Epidermal melanocyte (primary cell): ENCODE data around the gene ADGRB3.

Experiments
- DNase-seq: peaks from one replicate; pipeline ENCODE4 v3.0.0; 2011; ENCODE audit warnings: low spot score; ENCODE audit not compliant: insufficient read length

ADGRB3 gene

GRCh38 chr6:69314001-69314400 is 678.9 kb downstream of the ADGRB3 start:
- DNase-seq: no peak

GRCh38 chr6:69314531-69314930 is 679.4 kb downstream of the ADGRB3 start:
- DNase-seq: no peak

GRCh38 chr6:69331886-69332285 is 696.8 kb downstream of the ADGRB3 start:
- DNase-seq: no peak

- DNase-seq: no peak
These were observed 702.2 kb downstream of the ADGRB3 start for GRCh38 chr6:69337311-69337710.

- DNase-seq: no peak
These were observed 703.5 kb downstream of the ADGRB3 start for GRCh38 chr6:69338431-69339162.

GRCh38 chr6:69339163-69339550 is 704.1 kb downstream of the ADGRB3 start:
- DNase-seq: no peak

- no peak for DNase-seq
These were observed 705.1 kb downstream of the ADGRB3 start for GRCh38 chr6:69340196-69340595.

GRCh38 chr6:69343851-69344250 is 708.8 kb downstream of the ADGRB3 start:
- DNase-seq: no peak

GRCh38 chr6:69349771-69350170 is 714.7 kb downstream of the ADGRB3 start:
- DNase-seq: no peak

GRCh38 chr6:69362209-69362608 is 727.1 kb downstream of the ADGRB3 start:
- no peak for DNase-seq

GRCh38 chr6:69366831-69367230 is 731.7 kb downstream of the ADGRB3 start:
- DNase-seq: no peak

GRCh38 chr6:69368613-69369012 is 733.5 kb downstream of the ADGRB3 start:
- no peak for DNase-seq

GRCh38 chr6:69370763-69371162 is 735.7 kb downstream of the ADGRB3 start:
- no peak for DNase-seq

- no peak for DNase-seq
These were observed 743.2 kb downstream of the ADGRB3 start for GRCh38 chr6:69378326-69378725.

GRCh38 chr6:69379518-69379917 is 744.4 kb downstream of the ADGRB3 start:
- DNase-seq: no peak

GRCh38 chr6:69383627-69384026 is 748.5 kb downstream of the ADGRB3 start:
- DNase-seq: no peak

- no peak for DNase-seq
These were observed 751.3 kb downstream of the ADGRB3 start for GRCh38 chr6:69386426-69386825.

GRCh38 chr6:69390125-69390524 is 755.0 kb downstream of the ADGRB3 start:
- no peak for DNase-seq

- no peak for DNase-seq
These were observed 756.0 kb downstream of the ADGRB3 start for GRCh38 chr6:69391106-69391505.

GRCh38 chr6:69392745-69393144 is 757.7 kb downstream of the ADGRB3 start:
- no peak for DNase-seq

- no peak for DNase-seq
These were observed 763.2 kb downstream of the ADGRB3 start for GRCh38 chr6:69398311-69398710.

- DNase-seq: no peak
These were observed 763.6 kb downstream of the ADGRB3 start for GRCh38 chr6:69398729-69399128.

- no peak for DNase-seq
These were observed 773.8 kb downstream of the ADGRB3 start for GRCh38 chr6:69408886-69409285.

GRCh38 chr6:69416776-69417175 is 781.7 kb downstream of the ADGRB3 start:
- no peak for DNase-seq
